ENCODE measurements around the gene TNXB. TPM values are rescaled to one million over a fixed set of nuclear protein-coding genes. Genes with fewer than 3 reads are reported as not detected.

Gene TNXB
- total and polyA plus RNA-seq, 5 donors from 2014 or later: 0.15 to 11.2 (median 0.46) TPM; not detected in 2

DNA sequence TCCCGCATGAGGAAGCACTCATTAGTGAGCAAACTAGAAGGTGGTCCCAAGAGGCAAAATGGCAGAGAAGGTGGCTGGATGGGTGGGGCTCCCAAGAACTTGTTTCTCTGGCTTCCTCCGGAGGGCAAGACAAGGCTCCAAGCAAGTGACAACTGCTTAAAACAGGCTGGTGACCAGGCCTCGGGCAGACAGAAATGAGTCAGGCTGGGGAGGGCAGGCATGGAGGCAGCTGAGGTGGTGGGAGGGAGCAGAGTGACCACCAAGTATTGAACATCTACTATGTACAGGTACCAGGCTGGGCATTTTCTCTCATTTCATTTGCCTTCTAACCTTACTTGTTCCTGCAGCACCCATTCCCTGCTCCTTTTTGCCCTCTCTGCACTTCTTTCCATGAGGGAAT lies 33.4 kb downstream of the TNXB start:
- H3K36me3 Mint-ChIP-seq: peaks cover 8% of the 10 kb centered on the region
- no peak overlapping the region for H3K4me3 Mint-ChIP-seq
- no peaks in the 10 kb centered on the region for H3K27me3 Mint-ChIP-seq
- H3K27ac ChIP-seq (ENCODE audit: insufficient read depth, low read length, poor library complexity, severe bottlenecking): no peak overlapping the region
- no peaks in the 10 kb centered on the region for H3K4me1 ChIP-seq (ENCODE audit: control insufficient read depth, insufficient read depth, low read length, poor library complexity, severe bottlenecking)
- DNase-seq (no peak), ATAC-seq (ENCODE audit: low read depth in 2 of 2) (no peak)
- H3K27ac Mint-ChIP-seq: no peak overlapping the region
- peaks cover 0 to 5% (median 0%) of the 10 kb centered on the region in 4 donors for H3K4me1 Mint-ChIP-seq
- no peaks in the 10 kb centered on the region for H3K36me3 ChIP-seq (ENCODE audit: control insufficient read depth, insufficient read depth, low read length)
- no peaks in the 10 kb centered on the region for H3K9me3 Mint-ChIP-seq
- H3K9me3 ChIP-seq (ENCODE audit: control insufficient read depth in 2 of 2, low read length in 2 of 2): no peaks in the 10 kb centered on the region
- H3K27me3 ChIP-seq (ENCODE audit: control insufficient read depth, insufficient read depth, low read length): no peaks in the 10 kb centered on the region
- H3K4me3 ChIP-seq (ENCODE audit: low read depth, low read length): no peak overlapping the region

DNA sequence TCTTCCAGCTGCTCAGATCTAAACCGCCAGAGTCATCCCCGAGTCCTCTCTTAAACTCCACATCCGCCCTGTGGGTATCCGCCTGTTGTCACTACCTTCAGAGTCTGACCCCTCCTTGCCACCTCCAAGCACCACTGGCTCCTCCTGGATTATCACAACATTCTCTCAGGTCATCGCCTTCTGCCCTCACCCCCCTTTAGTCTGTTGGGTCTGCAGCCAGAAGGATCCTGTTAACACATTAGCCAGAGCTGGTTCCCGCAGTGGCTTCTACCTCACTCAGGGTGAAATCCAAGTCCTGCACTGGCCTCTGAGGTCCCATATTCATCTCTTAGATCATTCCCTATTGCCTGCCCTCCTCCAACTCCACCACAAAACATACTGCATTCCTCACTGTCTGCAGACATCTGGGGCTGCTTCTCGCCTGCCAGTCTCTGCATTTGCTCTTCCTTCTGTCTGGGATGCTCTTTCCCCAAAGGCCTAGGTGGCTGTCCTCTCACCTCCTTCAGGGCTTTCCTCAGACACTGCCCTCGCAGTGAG lies 34.1 kb downstream of the TNXB start:
- H3K36me3 Mint-ChIP-seq: peaks cover 5% of the 10 kb centered on the region
- no peaks in the 10 kb centered on the region for H3K27me3 Mint-ChIP-seq
- H3K4me3 ChIP-seq (ENCODE audit: low read depth, low read length): no peak overlapping the region
- H3K27me3 ChIP-seq (ENCODE audit: control insufficient read depth, insufficient read depth, low read length): no peaks in the 10 kb centered on the region
- no peaks in the 10 kb centered on the region for H3K4me1 ChIP-seq (ENCODE audit: control insufficient read depth, insufficient read depth, low read length, poor library complexity, severe bottlenecking)
- ATAC-seq (ENCODE audit: low read depth in 2 of 2) (no peak), DNase-seq (no peak)
- H3K4me3 Mint-ChIP-seq: no peak overlapping the region
- no peak overlapping the region for H3K27ac Mint-ChIP-seq
- no peaks in the 10 kb centered on the region for H3K36me3 ChIP-seq (ENCODE audit: control insufficient read depth, insufficient read depth, low read length)
- H3K9me3 Mint-ChIP-seq: no peaks in the 10 kb centered on the region
- H3K4me1 Mint-ChIP-seq: peaks cover 0 to 5% (median 0%) of the 10 kb centered on the region in 4 donors
- no peaks in the 10 kb centered on the region for H3K9me3 ChIP-seq (ENCODE audit: control insufficient read depth in 2 of 2, low read length in 2 of 2)
- H3K27ac ChIP-seq (ENCODE audit: insufficient read depth, low read length, poor library complexity, severe bottlenecking): no peak overlapping the region

DNA sequence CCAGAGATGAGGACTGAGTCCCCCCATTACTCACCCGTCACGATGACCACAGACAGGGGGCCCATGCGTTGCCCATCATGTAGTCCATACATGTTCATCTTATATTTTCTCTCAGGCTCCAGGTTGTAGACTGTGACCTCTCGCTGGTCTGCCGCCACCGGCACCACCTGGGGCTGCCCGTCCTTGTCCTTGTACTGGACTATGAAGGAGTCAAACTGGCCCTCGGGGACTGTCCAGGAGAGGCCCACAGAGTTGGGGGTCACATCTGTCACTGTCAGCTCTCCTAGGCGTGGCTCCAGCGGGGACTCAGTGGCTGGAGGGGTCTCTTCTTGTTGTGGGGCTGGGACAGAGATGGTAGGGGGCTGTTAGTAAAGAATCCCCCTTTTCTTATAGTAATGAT lies 35.5 kb downstream of the TNXB start:
- H3K9me3 ChIP-seq (ENCODE audit: control insufficient read depth in 2 of 2, low read length in 2 of 2): no peaks in the 10 kb centered on the region
- H3K27ac ChIP-seq (ENCODE audit: insufficient read depth, low read length, poor library complexity, severe bottlenecking): no peak overlapping the region
- H3K27ac Mint-ChIP-seq: no peak overlapping the region
- ATAC-seq (ENCODE audit: low read depth in 2 of 2) (no peak), DNase-seq (no peak)
- no peak overlapping the region for H3K4me3 ChIP-seq (ENCODE audit: low read depth, low read length)
- H3K36me3 Mint-ChIP-seq: peaks cover 7% of the 10 kb centered on the region
- no peaks in the 10 kb centered on the region for H3K27me3 Mint-ChIP-seq
- no peaks in the 10 kb centered on the region for H3K27me3 ChIP-seq (ENCODE audit: control insufficient read depth, insufficient read depth, low read length)
- H3K4me1 Mint-ChIP-seq: peaks cover 0 to 5% (median 0%) of the 10 kb centered on the region in 4 donors
- H3K4me1 ChIP-seq (ENCODE audit: control insufficient read depth, insufficient read depth, low read length, poor library complexity, severe bottlenecking): no peaks in the 10 kb centered on the region
- H3K4me3 Mint-ChIP-seq: no peak overlapping the region
- H3K9me3 Mint-ChIP-seq: no peaks in the 10 kb centered on the region
- no peaks in the 10 kb centered on the region for H3K36me3 ChIP-seq (ENCODE audit: control insufficient read depth, insufficient read depth, low read length)

DNA sequence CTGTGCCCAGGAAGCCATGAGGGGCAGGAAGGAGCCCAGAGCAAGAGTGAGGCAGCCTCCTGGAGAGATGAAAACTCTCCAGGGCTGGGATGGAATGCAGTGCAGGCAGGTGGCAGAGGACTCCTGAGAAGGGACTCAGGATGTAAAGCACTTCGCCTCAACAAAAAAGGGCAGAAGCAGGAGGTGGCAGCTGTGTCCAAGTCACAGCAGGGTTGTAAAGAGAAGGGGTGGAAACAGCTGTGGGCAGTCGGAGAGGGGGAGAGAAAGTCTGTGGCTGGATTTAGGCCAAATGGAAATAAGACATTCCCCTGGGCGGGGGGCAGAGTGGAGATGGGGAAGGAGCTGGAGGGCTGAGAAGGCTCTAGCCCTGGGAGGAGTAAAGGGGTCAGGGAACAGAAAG lies 36.0 kb downstream of the TNXB start:
- H3K9me3 Mint-ChIP-seq: no peaks in the 10 kb centered on the region
- H3K27ac Mint-ChIP-seq: peak overlapping the region in 1 of 3 donors; percentile 7
- H3K27me3 ChIP-seq (ENCODE audit: control insufficient read depth, insufficient read depth, low read length): no peaks in the 10 kb centered on the region
- H3K36me3 ChIP-seq (ENCODE audit: control insufficient read depth, insufficient read depth, low read length): no peaks in the 10 kb centered on the region
- H3K4me3 ChIP-seq (ENCODE audit: low read depth, low read length): no peak overlapping the region
- H3K4me1 ChIP-seq (ENCODE audit: control insufficient read depth, insufficient read depth, low read length, poor library complexity, severe bottlenecking): no peaks in the 10 kb centered on the region
- peaks cover 7% of the 10 kb centered on the region for H3K36me3 Mint-ChIP-seq
- H3K27me3 Mint-ChIP-seq: no peaks in the 10 kb centered on the region
- no peaks in the 10 kb centered on the region for H3K9me3 ChIP-seq (ENCODE audit: control insufficient read depth in 2 of 2, low read length in 2 of 2)
- no peak overlapping the region for H3K4me3 Mint-ChIP-seq
- DNase-seq: no peak
- peaks cover 0 to 3% (median 0%) of the 10 kb centered on the region in 4 donors for H3K4me1 Mint-ChIP-seq
- no peak for ATAC-seq (ENCODE audit: low read depth in 2 of 2)
- H3K27ac ChIP-seq (ENCODE audit: insufficient read depth, low read length, poor library complexity, severe bottlenecking): no peak overlapping the region

DNA sequence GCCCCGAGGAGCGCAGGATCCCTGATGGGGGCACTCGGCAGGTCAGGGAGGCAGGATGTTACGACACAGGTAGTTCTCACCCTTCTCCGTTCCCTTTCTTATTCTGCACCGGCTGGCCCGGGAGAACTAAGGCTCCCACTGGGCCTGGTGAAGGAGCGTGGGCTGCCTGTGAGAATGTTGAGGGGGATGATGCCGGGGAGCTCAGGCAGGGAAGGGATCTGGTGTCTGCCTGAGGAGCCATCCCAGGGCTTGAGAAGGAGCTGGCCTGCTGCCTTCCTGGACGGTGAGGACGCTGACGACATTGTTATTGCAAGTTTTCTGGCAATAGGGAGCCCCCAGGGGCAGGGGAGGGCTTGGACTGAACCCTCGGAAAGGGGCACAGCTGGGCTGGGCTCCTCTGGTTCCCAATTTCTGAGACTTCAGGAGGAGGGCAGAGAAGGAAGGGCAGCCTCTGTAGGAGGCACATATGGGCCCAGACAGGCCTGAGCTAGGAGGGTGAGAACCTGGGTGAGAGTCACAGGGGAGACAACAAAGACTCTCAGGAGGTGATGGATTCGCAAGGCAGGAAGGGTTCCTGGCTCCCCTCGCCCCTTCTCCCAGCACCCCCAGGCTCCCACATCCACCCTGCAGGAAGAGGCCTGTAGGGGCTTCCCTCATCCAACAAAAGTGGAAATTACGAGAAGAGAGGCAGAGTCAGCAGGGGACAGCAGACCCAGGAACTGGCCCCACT lies 38.2 kb downstream of the TNXB start:
- H3K4me1 ChIP-seq (ENCODE audit: control insufficient read depth, insufficient read depth, low read length, poor library complexity, severe bottlenecking): no peaks in the 10 kb centered on the region
- Mint-ChIP-seq H3K4me3 (no peak overlapping the region), H3K9me3 (no peaks in the 10 kb centered on the region), H3K27me3 (no peaks in the 10 kb centered on the region), H3K36me3 (peaks cover 7% of the 10 kb centered on the region), H3K4me1 (no peaks in the 10 kb centered on the region), H3K27ac (no peak overlapping the region)
- DNase-seq (no peak), ATAC-seq (ENCODE audit: low read depth in 2 of 2) (no peak)
- no peaks in the 10 kb centered on the region for H3K27me3 ChIP-seq (ENCODE audit: control insufficient read depth, insufficient read depth, low read length)
- H3K27ac ChIP-seq (ENCODE audit: insufficient read depth, low read length, poor library complexity, severe bottlenecking): no peak overlapping the region
- H3K4me3 ChIP-seq (ENCODE audit: low read depth, low read length): no peak overlapping the region
- no peaks in the 10 kb centered on the region for H3K36me3 ChIP-seq (ENCODE audit: control insufficient read depth, insufficient read depth, low read length)
- H3K9me3 ChIP-seq (ENCODE audit: control insufficient read depth in 2 of 2, low read length in 2 of 2): no peaks in the 10 kb centered on the region

DNA sequence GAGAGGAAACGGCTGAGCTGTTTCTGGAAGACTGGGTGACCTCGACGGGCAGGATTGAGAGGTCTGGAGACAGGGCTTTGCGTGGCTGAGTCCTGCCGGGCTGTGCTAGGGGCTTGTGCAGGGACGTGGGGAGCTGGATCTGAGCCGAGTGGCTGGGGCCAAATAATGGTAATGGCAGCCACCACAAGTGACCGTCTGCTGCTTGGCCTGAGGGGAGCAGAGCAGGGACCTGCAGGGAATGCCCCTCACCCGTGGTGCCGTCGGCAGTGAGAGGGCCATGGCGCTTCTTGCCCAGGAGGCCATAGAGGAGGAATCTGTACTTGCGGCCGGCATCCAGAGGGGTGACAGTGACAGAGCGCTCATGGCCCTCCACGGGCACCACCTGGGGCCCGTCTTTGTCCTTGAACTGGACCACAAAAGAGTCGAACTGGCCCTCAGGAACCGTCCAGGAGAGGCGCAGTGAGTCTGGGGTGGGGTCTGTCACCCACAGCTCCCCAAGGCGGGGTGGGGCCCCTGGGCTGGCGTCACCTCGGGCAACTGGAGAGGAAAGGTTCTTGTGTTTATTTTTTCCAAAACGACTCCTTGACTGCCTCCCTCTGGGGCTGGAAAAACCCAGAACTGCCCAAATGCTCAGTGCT lies 39.1 kb downstream of the TNXB start:
- DNase-seq (no peak), ATAC-seq (ENCODE audit: low read depth in 2 of 2) (no peak)
- no peaks in the 10 kb centered on the region for H3K36me3 ChIP-seq (ENCODE audit: control insufficient read depth, insufficient read depth, low read length)
- Mint-ChIP-seq H3K36me3 (peaks cover 7% of the 10 kb centered on the region), H3K27me3 (no peaks in the 10 kb centered on the region), H3K9me3 (no peaks in the 10 kb centered on the region), H3K27ac (no peak overlapping the region), H3K4me1 (peaks cover 0 to 2% (median 0%) of the 10 kb centered on the region in 4 donors), H3K4me3 (no peak overlapping the region)
- H3K9me3 ChIP-seq (ENCODE audit: control insufficient read depth in 2 of 2, low read length in 2 of 2): no peaks in the 10 kb centered on the region
- H3K27ac ChIP-seq (ENCODE audit: insufficient read depth, low read length, poor library complexity, severe bottlenecking): no peak overlapping the region
- H3K4me3 ChIP-seq (ENCODE audit: low read depth, low read length): no peak overlapping the region
- H3K4me1 ChIP-seq (ENCODE audit: control insufficient read depth, insufficient read depth, low read length, poor library complexity, severe bottlenecking): no peaks in the 10 kb centered on the region
- H3K27me3 ChIP-seq (ENCODE audit: control insufficient read depth, insufficient read depth, low read length): no peaks in the 10 kb centered on the region

DNA sequence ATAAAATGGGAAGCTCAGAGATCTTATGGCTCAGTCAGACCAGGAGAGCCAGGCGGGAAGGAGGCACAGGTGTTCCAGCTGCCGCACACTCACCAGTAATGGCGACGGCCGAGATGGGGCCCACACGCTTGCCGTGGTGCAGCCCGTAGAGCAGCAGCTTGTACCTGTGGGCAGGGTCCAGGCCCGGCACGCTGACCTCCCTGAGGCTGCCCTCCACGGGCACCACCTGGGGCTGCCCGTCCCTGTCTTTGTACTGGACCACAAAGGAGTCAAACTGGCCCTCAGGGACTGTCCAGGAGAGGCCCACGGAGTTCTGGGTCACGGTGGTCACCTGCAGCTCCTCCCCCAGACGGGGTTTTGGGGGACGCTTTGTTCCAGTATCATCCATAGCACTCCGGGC lies 39.7 kb downstream of the TNXB start:
- Histone ChIP-seq H3K4me3 (ENCODE audit: low read depth, low read length) (no peak overlapping the region), H3K4me1 (ENCODE audit: control insufficient read depth, insufficient read depth, low read length, poor library complexity, severe bottlenecking) (no peaks in the 10 kb centered on the region), H3K27me3 (ENCODE audit: control insufficient read depth, insufficient read depth, low read length) (no peaks in the 10 kb centered on the region), H3K27ac (ENCODE audit: insufficient read depth, low read length, poor library complexity, severe bottlenecking) (no peak overlapping the region), H3K36me3 (ENCODE audit: control insufficient read depth, insufficient read depth, low read length) (no peaks in the 10 kb centered on the region), H3K9me3 (ENCODE audit: control insufficient read depth in 2 of 2, low read length in 2 of 2) (no peaks in the 10 kb centered on the region)
- peaks cover 7% of the 10 kb centered on the region for H3K36me3 Mint-ChIP-seq
- no peaks in the 10 kb centered on the region for H3K27me3 Mint-ChIP-seq
- ATAC-seq (ENCODE audit: low read depth in 2 of 2): no peak
- no peak overlapping the region for H3K4me3 Mint-ChIP-seq
- H3K4me1 Mint-ChIP-seq: peaks cover 0 to 2% (median 0%) of the 10 kb centered on the region in 4 donors
- no peak overlapping the region for H3K27ac Mint-ChIP-seq
- no peak for DNase-seq
- H3K9me3 Mint-ChIP-seq: no peaks in the 10 kb centered on the region
